NCI-H187 treated with DMSO at 0.1 percent for 48 hours (cell line): ENCODE results near the gene LMTK2.
"Not testable (repeated sequence)": the region's sequence is repeated elsewhere in the genome, so short reads cannot be mapped to it uniquely, and the experiment has no call there.

Experiments used
- DNase-seq: peaks from one replicate; lab custom pipeline; 2025; lab: John Stamatoyannopoulos, UW

LMTK2 gene

GRCh38 chr7:98217623-98218582 is 111.2 kb downstream of the LMTK2 start:
- DNase-seq = no peak

GRCh38 chr7:98219382-98219781 is 112.7 kb downstream of the LMTK2 start:
- DNase-seq = not testable (repeated sequence)

GRCh38 chr7:98221611-98222532 is 115.2 kb downstream of the LMTK2 start:
- DNase-seq = no peak

DNA sequence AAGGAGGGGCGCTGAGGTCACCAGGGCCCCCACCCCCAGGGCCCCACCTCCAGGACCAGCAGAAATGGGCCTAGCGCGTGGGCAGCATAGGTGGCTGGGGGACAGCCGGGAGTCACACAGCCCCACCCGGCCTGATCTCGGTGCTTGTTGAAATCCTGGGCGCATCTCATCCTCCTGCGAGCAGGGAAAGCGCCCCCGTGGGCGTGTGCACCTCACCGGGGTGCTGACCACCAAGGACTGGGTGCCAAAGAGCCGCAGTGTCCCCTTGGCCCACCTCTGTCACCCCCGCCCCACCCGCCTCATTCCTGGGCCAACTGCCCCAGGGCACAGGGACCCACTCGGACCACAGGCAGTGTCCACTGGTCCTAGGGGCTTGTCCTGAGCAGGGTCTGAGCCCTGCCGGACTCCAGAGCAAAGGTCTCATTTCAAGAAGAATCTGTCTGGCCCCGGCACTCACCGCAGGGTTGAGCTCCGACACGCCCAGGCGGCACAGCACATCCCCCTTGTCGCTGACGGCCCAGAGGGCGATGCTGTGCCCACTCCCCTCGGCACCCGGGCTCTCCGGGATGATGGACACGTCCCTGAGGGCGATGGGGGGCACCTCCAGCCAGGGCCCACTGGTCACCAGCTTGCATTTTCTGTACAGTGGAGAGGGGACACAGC is 116.0 kb downstream of the LMTK2 start:
- no peak for DNase-seq

- no peak for DNase-seq
Observed at GRCh38 chr7:98223351-98223897, 116.8 kb downstream of the LMTK2 start.

DNA sequence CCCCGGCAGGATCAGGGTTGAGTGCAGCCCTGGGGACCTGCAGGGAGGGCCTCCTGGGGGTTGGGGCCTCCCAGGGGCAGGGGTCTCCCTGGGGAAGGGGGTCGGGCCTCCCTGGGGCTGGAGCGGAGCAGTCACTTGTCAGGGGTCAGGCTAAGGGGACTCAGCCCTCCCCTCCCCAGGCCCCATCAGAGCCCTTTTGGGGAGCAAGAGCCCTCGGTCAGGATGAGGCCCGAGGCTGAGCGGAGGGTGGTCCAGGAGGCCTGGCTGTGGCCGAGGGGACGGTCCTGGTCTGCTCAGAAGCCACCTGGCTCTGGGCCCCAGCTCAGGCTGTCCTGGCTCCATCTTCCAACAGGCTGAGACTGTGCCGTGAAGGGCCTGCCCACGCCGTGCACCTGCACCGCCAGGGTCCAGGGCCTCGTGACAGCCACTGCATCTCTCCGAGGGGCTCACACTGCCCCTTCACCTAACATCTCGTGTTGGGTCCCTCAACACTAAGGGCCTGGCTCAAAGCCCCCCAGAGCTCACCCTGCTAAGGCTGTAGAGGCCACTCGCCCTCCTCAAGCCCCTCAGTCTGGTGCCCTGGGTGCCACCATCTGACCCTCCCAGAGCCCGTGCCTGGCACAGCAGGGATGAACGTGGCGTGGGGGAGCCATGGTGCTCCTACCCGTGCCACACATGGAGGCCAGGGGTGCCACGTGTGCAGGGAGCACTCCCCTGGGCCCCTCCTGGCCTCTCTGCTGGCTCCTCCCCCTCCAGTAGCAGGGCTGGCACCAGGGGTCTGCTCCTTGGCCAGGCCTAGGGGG is 117.4 kb downstream of the LMTK2 start:
- DNase-seq = no peak

DNA sequence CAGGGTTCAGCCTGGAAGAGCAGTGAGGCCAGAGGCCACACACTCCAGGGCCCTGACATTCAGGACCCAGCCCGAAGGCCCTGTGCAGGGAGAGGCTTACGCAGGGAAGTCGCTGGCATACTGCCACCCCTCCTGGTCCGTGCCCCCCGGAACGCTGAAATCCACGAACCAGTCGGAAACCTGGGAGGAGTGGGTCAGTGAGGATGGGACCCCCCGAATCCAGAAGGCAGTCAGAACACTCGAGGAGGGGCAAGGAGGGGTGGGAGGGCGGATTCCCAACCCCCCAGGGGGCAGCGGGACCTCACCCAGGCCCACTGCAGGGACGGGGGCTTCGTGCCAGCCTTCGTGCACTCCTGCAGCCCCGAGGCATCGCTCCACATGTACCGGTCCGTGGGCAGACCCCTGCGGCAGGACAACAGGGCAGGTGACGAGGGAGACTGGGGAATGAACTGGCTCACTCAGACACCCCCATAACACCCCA is 118.1 kb downstream of the LMTK2 start:
- no peak for DNase-seq

DNA sequence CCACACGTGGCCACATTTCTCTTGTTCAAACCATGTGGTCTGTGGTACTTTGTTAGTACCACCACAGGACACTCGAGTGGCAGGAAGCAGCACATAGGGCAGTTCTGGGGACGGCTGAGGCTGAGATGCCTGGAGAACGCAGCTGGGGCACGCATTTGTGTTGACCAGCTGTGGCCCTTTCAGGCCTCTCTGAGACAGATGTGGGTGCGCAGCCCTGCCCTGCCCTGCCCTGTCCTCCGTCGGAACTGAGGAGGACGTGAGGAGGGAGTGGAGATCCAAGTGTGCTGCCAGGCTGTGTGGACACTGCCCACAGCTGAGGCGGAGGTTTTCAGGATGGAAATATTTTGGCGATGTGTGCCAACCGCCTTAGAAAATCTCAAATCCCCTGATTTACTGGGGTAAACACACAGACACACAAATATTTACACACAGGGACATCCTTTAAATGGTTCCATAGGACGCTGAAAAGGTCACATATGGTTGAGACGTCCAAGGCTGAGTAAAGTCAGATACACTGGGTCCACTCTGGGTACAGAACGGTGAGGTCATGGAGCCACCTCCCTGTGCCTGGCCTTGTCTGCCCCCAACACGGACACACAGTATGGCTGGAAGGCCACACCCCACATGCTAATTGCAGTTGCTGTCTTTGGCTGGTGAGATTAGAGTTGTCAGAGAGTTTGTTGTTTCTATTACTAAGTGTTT is 119.4 kb downstream of the LMTK2 start:
- no peak for DNase-seq

GRCh38 chr7:98227939-98228338 is 121.3 kb downstream of the LMTK2 start:
- DNase-seq = no peak

- DNase-seq = no peak
Observed at GRCh38 chr7:98228801-98229200, 122.1 kb downstream of the LMTK2 start.

DNA sequence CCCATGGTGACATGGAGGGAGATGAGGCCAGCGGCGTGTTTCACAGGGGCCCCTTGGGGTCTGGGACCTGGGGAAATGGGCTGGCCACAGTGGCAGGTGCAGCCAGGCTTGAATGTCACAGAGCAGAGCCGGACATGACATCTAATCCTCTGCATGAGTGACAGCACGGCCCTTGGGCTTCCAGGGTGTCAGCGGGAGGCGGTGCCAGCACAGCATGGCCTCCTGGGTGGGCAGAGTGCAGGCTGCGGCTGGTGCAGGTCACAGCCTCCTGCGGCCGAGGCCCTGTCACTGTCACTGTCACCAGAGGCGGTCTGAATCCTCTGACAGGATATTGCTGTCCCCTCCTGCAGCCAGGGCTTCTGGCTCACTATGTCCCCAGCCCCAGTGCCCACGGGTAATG is 122.8 kb downstream of the LMTK2 start:
- DNase-seq = no peak

DNA sequence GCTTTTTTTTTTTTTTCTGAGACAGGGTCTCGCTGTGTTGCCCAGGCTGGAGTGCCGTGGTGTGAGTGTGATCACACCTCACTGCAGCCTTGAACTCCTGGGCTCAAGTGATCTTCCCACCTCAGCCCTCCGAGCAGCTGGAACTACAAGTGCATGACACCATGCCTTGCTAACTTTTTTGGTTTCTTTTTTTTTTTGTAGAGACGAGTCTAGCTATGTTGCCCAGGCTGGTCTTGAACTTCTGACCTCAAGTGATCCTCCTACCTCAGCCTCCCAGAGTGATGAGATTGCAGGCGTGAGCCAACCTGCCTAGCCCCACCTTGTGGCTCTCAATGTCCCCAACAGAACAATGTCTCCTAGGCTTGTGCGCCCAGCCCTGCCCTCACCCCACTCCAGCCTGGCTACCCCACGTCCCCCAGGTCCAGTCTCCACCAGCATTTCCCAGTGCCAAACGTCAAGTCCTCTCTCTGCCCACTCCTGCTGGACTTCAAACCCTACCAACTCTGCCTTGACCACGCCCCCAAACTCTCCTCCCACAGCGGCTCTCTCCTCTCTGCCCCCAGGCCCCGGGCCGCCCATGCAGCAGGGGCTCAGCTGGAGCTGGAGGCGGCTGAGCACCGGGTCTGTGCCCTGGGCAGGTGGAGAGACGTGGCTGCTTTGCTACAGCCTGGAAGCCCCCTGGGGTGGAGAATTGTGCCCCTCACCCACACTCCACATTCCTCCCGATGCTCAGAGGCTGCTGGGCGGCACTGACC is 123.5 kb downstream of the LMTK2 start:
- no peak for DNase-seq

- no peak for DNase-seq
Observed at GRCh38 chr7:98230746-98231471, 124.2 kb downstream of the LMTK2 start.

GRCh38 chr7:98231493-98232262 is 125.0 kb downstream of the LMTK2 start:
- DNase-seq = no peak

- no peak for DNase-seq
Observed at GRCh38 chr7:98232263-98232585, 125.6 kb downstream of the LMTK2 start.

DNA sequence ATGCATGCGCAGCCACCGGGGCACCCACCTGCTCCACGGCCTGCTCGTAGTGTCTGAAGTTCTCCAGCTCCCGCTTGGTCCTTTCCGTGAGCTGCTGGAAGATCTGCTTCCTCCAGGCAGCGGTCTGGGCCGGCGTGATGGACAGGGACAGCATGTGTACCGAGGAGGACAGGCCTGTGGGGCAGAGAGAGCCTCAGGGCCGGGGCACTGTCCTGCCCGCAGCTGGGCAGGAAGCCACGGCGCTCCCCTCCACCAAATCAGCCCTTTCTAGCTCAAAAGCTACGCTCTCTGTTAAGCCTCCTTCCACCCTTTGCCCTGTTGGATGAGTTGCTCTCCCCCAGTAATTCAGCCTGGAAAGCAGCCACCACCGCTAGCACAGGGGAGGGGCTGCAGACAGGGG is 126.1 kb downstream of the LMTK2 start:
- no peak for DNase-seq

DNA sequence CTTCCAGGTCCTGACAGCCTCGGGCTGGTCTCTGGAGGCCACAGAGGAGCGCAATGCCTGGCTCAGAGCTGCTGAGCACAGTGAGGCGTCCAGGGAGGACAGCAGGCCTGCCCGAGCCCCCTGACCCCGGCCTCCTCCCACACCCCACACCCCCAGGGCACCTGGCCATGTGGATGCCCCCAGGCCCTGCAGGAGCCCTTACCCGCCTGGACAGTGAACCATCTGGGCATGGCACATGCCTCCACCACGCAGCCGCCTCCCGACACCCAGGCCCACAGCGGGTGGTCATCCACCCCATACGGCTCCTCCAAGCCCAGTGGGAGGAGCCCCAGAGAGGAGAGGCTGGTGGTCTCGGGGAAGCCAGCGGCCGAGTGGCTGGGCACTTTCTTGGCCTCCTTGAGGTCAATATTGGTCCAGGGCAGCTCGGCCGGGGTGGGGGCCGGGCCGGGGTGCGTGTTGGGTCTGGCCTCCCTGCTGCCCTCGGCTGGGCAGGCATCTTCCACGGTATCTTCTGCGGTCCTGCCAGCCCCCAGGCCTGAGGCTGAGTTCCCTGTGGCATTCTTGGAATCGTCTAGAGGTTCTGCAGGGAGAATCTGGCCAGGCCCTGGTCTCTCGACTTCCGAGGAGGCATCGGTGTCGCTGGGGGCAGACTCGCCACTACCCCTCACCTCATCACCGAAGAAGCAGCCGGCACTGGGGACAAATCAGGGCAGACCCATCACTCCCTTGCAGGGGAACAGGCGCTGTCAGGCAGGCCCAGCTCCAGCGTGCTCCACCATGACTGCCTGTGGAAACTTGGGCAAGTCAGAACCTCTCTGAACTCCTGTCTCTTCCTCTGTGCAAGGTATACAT is 126.8 kb downstream of the LMTK2 start:
- no peak for DNase-seq
